SK-N-MC (cell line): ENCODE data around the gene DLGAP1.

Experiments
- DNase-seq: peaks from one replicate; pipeline ENCODE4 v3.0.0-alpha.2; 2011; ENCODE audit warnings: low read depth, low spot score
- H3K27ac ChIP-seq: fragments of 200-600 bp; sonication (generic); 2 replicates; pipeline ENCODE4 v1.5.1; 2016; ENCODE audit warnings: mixed run types
- H3K36me3 ChIP-seq: fragments of 200-600 bp; sonication (generic); 2 replicates; pipeline ENCODE4 v1.6.1; 2017; ENCODE audit warnings: antibody characterized with exemption, low read length, mixed read lengths; ENCODE audit not compliant: insufficient read depth
- H3K4me3 ChIP-seq: fragments of 200-600 bp; sonication (generic); 2 replicates; pipeline ENCODE4 v1.5.1; 2016
- H3K9ac ChIP-seq: fragments of 200-600 bp; sonication (generic); 2 replicates; pipeline ENCODE4 v1.8.0; 2017; ENCODE audit warnings: mixed run types, mixed read lengths; ENCODE audit not compliant: insufficient read length
- H3K9me3 ChIP-seq: fragments of 200-600 bp; sonication (generic); 2 replicates; pipeline ENCODE4 v1.6.1; 2017; ENCODE audit warnings: low read depth, mild to moderate bottlenecking, antibody characterized with exemption, low read length, moderate library complexity, mixed read lengths
- EZH2 ChIP-seq: fragments of 200-600 bp; sonication (generic); IDR thresholded peaks from one replicate; pipeline ENCODE4 v1.6.1; 2017; ENCODE audit warnings: antibody characterized with exemption
- FOXP2 ChIP-seq: optimal IDR thresholded peaks from 2 replicates; pipeline ENCODE3; 2011; ENCODE audit warnings: mild to moderate bottlenecking, moderate library complexity; ENCODE audit not compliant: insufficient read depth; ENCODE audit errors: extremely low read length, control extremely low read depth
- POLR2AphosphoS5 ChIP-seq: IDR thresholded peaks from 2 replicates; pipeline ENCODE4 v1.6.1; 2012; ENCODE audit warnings: mild to moderate bottlenecking, low read depth, low read length, borderline replicate concordance

DLGAP1 gene

DNA sequence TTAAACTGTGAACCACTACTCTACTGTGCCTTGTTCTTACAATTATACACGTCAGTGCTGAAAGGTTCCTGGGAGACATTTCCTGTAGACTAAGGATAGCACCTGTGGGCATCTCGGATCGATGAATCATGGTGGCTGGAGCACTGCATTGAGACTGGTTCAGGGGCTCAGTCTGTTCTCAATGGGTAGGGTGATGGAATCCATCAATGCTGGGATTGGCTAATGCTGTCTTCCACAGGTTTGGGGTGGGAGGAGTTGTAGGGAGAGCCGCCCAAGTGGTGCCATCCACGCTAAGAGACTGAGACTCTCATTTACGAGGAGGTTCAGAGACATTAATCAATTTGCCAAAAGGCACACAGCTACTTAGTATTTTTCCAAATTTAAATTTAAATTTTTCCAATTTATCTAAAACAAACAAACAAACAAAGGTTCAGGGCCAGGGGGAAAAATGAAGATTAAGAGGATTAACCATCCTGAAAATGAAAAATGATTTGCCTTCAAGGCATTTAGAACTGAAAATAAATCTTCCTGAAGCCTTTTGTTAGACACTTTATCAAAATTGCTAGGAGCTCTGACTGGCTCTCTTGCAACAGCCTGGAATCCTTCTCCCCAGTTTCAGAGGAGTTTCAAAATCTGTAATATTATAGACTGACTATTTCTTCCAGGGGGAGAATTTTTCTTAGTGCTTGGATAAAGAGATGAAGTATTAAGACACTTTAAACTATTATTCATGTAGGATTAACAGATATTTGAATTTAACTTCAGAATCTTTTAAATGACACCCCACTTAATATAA is 645.9 kb downstream of the DLGAP1 start:
- Histone ChIP-seq H3K4me3 (no peak overlapping the region), H3K36me3 (no peaks in the 10 kb centered on the region), H3K27ac (no peak overlapping the region), H3K9ac (no peak overlapping the region), H3K9me3 (no peaks in the 10 kb centered on the region)
- no peak for DNase-seq
- TF ChIP-seq FOXP2 (no peak), POLR2AphosphoS5 (no peak), EZH2 (no peak)

DNA sequence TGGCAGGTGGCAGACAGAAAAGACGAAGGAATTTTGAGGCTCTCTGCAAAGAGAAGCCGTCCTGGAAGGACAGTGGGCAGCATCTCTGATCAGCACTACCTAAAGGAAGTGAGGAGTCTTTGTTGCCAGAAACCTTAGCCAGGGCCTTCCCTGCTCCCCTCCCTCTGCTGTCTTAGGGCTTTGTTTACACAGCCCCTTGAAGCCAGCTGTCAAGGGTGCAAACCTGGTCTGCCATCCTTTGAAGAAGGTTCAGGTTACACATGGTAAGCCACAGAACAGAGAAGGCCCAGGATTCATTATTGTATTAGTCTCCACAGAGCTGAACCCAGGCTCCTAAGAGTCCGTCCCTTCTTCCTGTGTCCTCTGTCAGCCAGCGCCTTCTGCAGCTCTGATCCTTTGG is 648.5 kb downstream of the DLGAP1 start:
- DNase-seq: no peak
- H3K36me3 ChIP-seq: no peaks in the 10 kb centered on the region
- no peak overlapping the region for H3K27ac ChIP-seq
- TF ChIP-seq POLR2AphosphoS5 (no peak), EZH2 (no peak), FOXP2 (no peak)
- no peak overlapping the region for H3K9ac ChIP-seq
- H3K4me3 ChIP-seq: no peak overlapping the region
- H3K9me3 ChIP-seq: no peaks in the 10 kb centered on the region

DNA sequence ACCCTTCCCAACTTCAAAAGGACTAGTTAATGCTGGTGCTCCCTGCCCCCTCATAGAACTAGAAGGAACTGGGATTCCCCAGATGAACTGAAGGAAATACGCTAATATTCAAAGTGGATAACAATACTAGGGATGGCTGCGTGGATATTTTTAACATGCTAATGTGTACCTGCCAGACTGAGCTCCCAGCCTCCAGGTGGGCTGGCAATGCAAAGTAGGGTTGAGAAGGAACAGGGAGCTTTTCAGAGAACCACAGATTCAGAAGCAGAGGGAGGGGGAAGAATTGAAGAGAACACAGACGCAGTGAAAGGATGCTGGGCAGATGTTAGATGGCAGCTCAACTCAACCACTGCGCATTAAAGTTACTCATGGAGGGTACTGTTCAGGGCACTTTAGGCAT is 650.8 kb downstream of the DLGAP1 start:
- no peak overlapping the region for H3K4me3 ChIP-seq
- no peak for DNase-seq
- no peaks in the 10 kb centered on the region for H3K36me3 ChIP-seq
- no peak overlapping the region for H3K9ac ChIP-seq
- TF ChIP-seq POLR2AphosphoS5: no peak
- no peak for TF ChIP-seq EZH2
- no peak for TF ChIP-seq FOXP2
- H3K9me3 ChIP-seq: no peaks in the 10 kb centered on the region
- H3K27ac ChIP-seq: no peak overlapping the region

DNA sequence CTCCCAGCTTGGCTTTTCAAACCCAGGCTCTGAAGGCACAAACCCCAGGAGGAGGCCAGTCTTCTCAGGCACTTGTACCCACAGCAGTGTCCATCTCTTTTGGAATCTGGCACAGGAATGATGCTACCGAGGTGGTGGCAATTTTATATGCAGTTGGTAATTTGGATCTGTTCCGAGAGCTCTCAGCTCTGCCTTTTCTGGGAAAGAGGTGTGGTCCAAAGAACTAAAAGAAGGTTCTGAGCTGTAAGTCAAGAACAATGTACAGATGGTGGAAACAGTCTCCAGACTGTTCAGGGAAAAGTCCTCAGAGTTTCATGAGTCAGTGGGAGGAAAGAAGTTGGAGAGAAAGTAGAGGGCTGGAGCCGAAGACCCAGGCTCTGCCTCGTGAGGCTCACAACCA is 651.8 kb downstream of the DLGAP1 start:
- Histone ChIP-seq H3K36me3 (no peaks in the 10 kb centered on the region), H3K4me3 (no peak overlapping the region), H3K27ac (no peak overlapping the region), H3K9me3 (no peaks in the 10 kb centered on the region), H3K9ac (no peak overlapping the region)
- DNase-seq: no peak
- no peak for TF ChIP-seq POLR2AphosphoS5
- no peak for TF ChIP-seq FOXP2
- no peak for TF ChIP-seq EZH2

DNA sequence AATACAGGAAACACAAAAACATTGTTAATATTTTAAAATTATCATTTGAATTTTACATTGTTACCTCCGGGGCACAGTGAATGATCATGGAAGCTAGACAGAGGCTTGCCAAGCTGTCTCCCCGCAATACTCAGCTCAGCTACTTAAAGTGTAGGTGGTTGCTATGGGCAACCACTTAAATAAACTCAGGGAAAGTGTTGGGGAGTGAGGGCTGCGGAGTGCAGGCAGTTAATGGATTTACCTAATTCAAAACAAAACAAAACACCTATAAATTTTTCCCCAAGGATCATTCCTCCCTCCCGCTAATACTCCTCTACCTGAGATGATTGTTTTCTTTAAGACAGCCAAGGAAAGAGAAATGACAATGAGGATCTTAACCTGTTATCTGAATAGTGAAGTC is 655.6 kb downstream of the DLGAP1 start:
- H3K27ac ChIP-seq: no peak overlapping the region
- no peaks in the 10 kb centered on the region for H3K36me3 ChIP-seq
- no peaks in the 10 kb centered on the region for H3K9me3 ChIP-seq
- no peak overlapping the region for H3K4me3 ChIP-seq
- H3K9ac ChIP-seq: no peak overlapping the region
- DNase-seq: no peak
- no peak for TF ChIP-seq POLR2AphosphoS5
- TF ChIP-seq EZH2: no peak
- no peak for TF ChIP-seq FOXP2

DNA sequence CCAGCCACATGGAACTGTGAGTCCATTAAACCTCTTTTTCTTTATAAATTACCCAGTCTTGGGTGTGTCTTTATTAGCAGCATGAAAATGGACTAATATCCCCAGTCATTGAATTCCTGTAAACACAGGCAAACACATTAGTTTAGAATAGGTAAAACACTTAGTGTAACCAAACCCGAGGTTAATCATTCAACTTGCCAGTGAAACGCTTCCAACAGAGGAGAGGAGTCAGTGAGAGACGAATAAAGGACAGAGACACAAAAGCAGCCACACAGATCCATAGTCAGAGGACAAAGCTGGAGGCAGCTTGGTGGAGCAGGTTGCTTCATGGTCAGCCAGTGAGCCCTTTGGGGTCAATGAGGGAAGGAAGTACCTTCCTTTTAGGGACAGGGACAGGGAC is 657.1 kb downstream of the DLGAP1 start:
- no peak overlapping the region for H3K27ac ChIP-seq
- no peak overlapping the region for H3K4me3 ChIP-seq
- no peak overlapping the region for H3K9ac ChIP-seq
- no peak for DNase-seq
- no peaks in the 10 kb centered on the region for H3K9me3 ChIP-seq
- TF ChIP-seq POLR2AphosphoS5 (no peak), FOXP2 (no peak), EZH2 (no peak)
- H3K36me3 ChIP-seq: no peaks in the 10 kb centered on the region

DNA sequence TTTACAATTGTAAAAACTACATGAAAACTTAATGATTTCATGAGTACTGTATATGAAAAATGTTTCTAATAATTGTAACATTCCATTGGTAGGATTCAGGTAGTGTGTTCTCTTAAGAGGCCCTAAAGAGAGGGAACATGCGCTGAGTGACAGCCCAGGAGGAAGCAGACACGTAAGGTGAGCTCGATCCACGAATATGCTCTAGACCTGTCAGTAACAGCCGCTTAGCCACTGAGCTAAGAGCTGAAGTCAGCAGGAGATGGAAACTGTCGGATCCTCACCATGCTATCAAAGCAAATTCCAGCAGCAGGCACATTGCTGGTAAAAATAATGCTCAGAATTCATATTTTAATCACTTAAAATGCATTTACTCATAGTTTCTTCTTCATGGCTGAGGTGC is 658.7 kb downstream of the DLGAP1 start:
- no peak for DNase-seq
- no peaks in the 10 kb centered on the region for H3K36me3 ChIP-seq
- no peak overlapping the region for H3K4me3 ChIP-seq
- no peaks in the 10 kb centered on the region for H3K9me3 ChIP-seq
- no peak overlapping the region for H3K9ac ChIP-seq
- no peak overlapping the region for H3K27ac ChIP-seq
- TF ChIP-seq EZH2: no peak
- no peak for TF ChIP-seq POLR2AphosphoS5
- TF ChIP-seq FOXP2: no peak

DNA sequence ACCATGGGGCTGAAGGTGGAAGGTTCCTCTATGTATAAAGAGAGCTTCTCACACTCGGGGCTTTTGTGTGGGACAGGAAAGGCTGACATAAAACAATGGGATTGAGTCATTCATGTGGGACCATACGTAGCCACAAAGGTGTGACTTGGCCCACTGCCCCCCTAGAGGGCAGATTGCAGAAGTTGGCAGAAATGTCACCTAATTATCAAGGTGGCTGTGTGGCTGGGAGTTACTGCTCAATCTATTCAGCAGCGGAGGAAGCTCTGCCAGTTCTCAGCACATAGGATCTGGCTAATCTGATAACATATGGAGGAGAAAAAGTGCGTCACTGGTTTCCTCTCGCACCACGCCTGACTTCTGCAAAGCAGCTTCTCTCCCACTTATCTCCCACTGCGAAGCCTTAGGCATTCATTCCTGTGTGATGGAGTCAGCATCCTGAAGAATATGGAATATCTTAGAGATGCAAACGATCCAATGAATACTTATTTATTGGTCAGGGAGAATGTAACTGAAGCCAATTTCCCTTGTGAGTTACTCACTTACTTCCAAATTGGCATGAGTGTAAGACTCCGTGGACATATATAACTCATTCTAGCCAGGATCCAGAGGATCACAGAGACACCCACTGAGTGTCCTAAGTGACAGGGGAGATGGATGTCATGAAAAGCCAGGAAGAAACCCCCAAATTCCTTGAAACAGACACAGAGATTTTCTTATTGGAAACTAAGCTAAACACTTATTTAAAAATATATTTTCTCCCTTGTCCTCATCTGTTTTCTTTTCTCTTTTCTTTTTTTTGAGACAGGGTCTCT is 660.4 kb downstream of the DLGAP1 start:
- peak; percentile 73 for DNase-seq
- H3K9ac ChIP-seq: no peak overlapping the region
- TF ChIP-seq FOXP2 (no peak), POLR2AphosphoS5 (no peak), EZH2 (no peak)
- no peaks in the 10 kb centered on the region for H3K9me3 ChIP-seq
- H3K27ac ChIP-seq: no peak overlapping the region; the same call in 1 of the 2 replicates
- H3K36me3 ChIP-seq: no peaks in the 10 kb centered on the region
- H3K4me3 ChIP-seq: no peak overlapping the region
